Pancreas (tissue), 10 donors: Measurements from ENCODE around the gene TXNL4A. TPM values are rescaled to one million over a fixed set of nuclear protein-coding genes. Genes with fewer than 3 reads are reported as not detected.

ENCODE experiments used
- ATAC-seq, 4 donors: fragments of 200-7000 bp; cut with Tn5 transposase; one replicate each; pipeline versions ENCODE4 v1.8.0 to v1.9.1; 2020; ENCODE audit warnings: mild to moderate bottlenecking in 4 of 4, moderate library complexity in 4 of 4
- DNase-seq, 6 donors: peaks; one replicate each; pipeline ENCODE4 v3.0.0-alpha.2; 2020
- FAIRE-seq: peaks from 2 replicates; lab custom pipeline; 2012; peaks lifted over from hg19 to GRCh38; lab: Jason Lieb, UNC
- H3K27ac ChIP-seq, 4 donors: fragments of 200-600 bp; sonication (generic); 1 replicate in 3 of 4; 2 replicates in 1 of 4; pipeline versions ENCODE4 v1.5.0 to v1.8.0; 2020
- H3K27me3 ChIP-seq, 4 donors: fragments of 200-600 bp; one replicate each; pipeline ENCODE4 v1.8.0; 2021
- H3K36me3 ChIP-seq, 3 donors: fragments of 200-600 bp; sonication (generic) in 1 of 3; one replicate each; pipeline versions ENCODE4 v1.5.0 to v1.8.0; 2020 to 2021
- H3K4me1 ChIP-seq, 3 donors: fragments of 200-600 bp; one replicate each; pipeline ENCODE4 v1.8.0; 2021
- H3K4me3 ChIP-seq, 4 donors: fragments of 200-600 bp; sonication (generic) in 2 of 4; one replicate each; pipeline versions ENCODE4 v1.5.0 to v1.8.0; 2020 to 2021
- H3K9me3 ChIP-seq, 4 donors: fragments of 200-600 bp; one replicate each; pipeline ENCODE4 v1.8.0; 2021
- CTCF ChIP-seq, 4 donors: fragments of 200-600 bp; sonication (generic) in 3 of 4; IDR thresholded peaks; one replicate each; pipeline versions ENCODE4 v1.5.0 to v1.8.0; 2021; ENCODE audit warnings: antibody characterized with exemption in 4 of 4
- WGBS, 2 donors: extraction: QIAGEN DNeasy Blood & Tissue Kit; methylation state at CpG; one replicate each; pipeline ENCODE4 v1.1.7; 2013; 5-methylcytosine and 5-hydroxymethylcytosine counted together
- intact Hi-C, 3 donors: fragments of 100-400 bp; cut with DNase I; formaldehyde crosslinking; loops; one replicate each; pipeline versions ENCODE4 v1.11.1 to v1.14.2; 2022
- polyA plus RNA-seq, 2 donors: library from polyadenylated mRNA; stranded (reverse); fragments of 200-250 nt; gene quantifications; one replicate each; pipeline ENCODE4 v1.2.3, GENCODE V29; 2013
- total RNA-seq, 6 donors: library from RNA; stranded (reverse); fragmentation: NEBNext Ultra II Directional in 4 of 6; extraction: Animal tissue kit (Norgen Biotek cat#: 25700) in 4 of 6; gene quantifications; one replicate each; pipeline versions ENCODE4 v1.2.1 to v1.2.4, GENCODE V29; 2021 to 2023
- donor health status: healthy with polysubstance abuse.
- donor health status: DM: no; HTN: no; CAD: no; lungs with moderate emphysema.
- donor health status: DM: no; HTN: no; CAD: no.
- donor health status: control.
- donor health status: control.
- donor health status: Bipolar disorder and iron deficiency.
- donor health status: DM: yes; HTN: yes; CAD: no.
- donor health status: DM: no; HTN: no; CAD: no.
- donor health status: DM: no; HTN: no; CAD: no.
- donor health status: DM: yes; HTN: yes; CAD: no.

TXNL4A gene
- 10 to 100 TPM; 40.5 to 60.8 (median 46.0) TPM for total RNA-seq
- 10 to 100 TPM; 50.9 to 64.6 TPM for polyA plus RNA-seq

GRCh38 chr18:79988451-79989194 is at the start of gene TXNL4A:
Gene TXNL4A, minus strand, starts transcription at chr18:79988563. Its CDS starts 171 bp downstream, at chr18:79988392.
- FAIRE-seq (no peak), ATAC-seq (peak; percentile 95 to 99 (median 98)), DNase-seq (peak; percentile 77 to 95 (median 86))
- no peaks in the 10 kb centered on the region for H3K36me3 ChIP-seq
- H3K9me3 ChIP-seq, result no peaks in the 10 kb centered on the region
- H3K27ac ChIP-seq, result peak within 1 kb of the TSS; percentile 96 to 98 (median 97)
- no peak for TF ChIP-seq CTCF (IDR thresholded peaks at IDR 0.05)
- intact Hi-C loops, result no loop called here
- WGBS, 2 donors, result 0 to 1% methylated on average over 63 to 71 of the region's 71 CpGs
- H3K27me3 ChIP-seq, result no peaks in the 10 kb centered on the region
- H3K4me3 ChIP-seq, result peak within 1 kb of the TSS; percentile 84 to 96 (median 88)
- peaks cover 0 to 18% (median 11%) of the 10 kb centered on the region in 3 donors for H3K4me1 ChIP-seq

GRCh38 chr18:80037300-80037699 is 48.9 kb upstream of the TXNL4A start:
- no peaks in the 10 kb centered on the region for H3K9me3 ChIP-seq
- H3K27me3 ChIP-seq, result no peaks in the 10 kb centered on the region
- ATAC-seq (no peak), FAIRE-seq (no peak), DNase-seq (no peak)
- intact Hi-C loops, result no loop called here
- H3K27ac ChIP-seq, result no peak overlapping the region
- no peak for TF ChIP-seq CTCF (IDR thresholded peaks at IDR 0.05)
- WGBS, 2 donors, result 96 to 98% methylated on average over 9 to 12 of the region's 12 CpGs
- peaks cover 0 to 8% (median 4%) of the 10 kb centered on the region in 3 donors for H3K4me1 ChIP-seq
- H3K36me3 ChIP-seq, result peaks cover 0 to 8% (median 0%) of the 10 kb centered on the region in 3 donors
- no peak overlapping the region for H3K4me3 ChIP-seq

- H3K36me3 ChIP-seq, result peaks cover 0 to 8% (median 0%) of the 10 kb centered on the region in 3 donors
- FAIRE-seq (no peak), ATAC-seq (no peak), DNase-seq (no peak)
- WGBS, 2 donors, result 93 to 95% methylated on average over 7 of the region's 7 CpGs
- H3K9me3 ChIP-seq, result no peaks in the 10 kb centered on the region
- H3K27ac ChIP-seq, result no peak overlapping the region
- no peaks in the 10 kb centered on the region for H3K27me3 ChIP-seq
- H3K4me1 ChIP-seq, result peaks cover 0 to 8% (median 4%) of the 10 kb centered on the region in 3 donors
- no peak for TF ChIP-seq CTCF (IDR thresholded peaks at IDR 0.05)
- no peak overlapping the region for H3K4me3 ChIP-seq
- intact Hi-C loops, result no loop called here
Observed at GRCh38 chr18:80035997-80036396, 47.6 kb upstream of the TXNL4A start.

- H3K4me1 ChIP-seq, result peaks cover 0 to 8% (median 4%) of the 10 kb centered on the region in 3 donors
- peaks cover 0 to 8% (median 0%) of the 10 kb centered on the region in 3 donors for H3K36me3 ChIP-seq
- H3K27me3 ChIP-seq, result no peaks in the 10 kb centered on the region
- ATAC-seq (no peak), DNase-seq (no peak), FAIRE-seq (peak; percentile 49)
- H3K9me3 ChIP-seq, result no peaks in the 10 kb centered on the region
- intact Hi-C loops, result no loop called here
- peak overlapping the region; percentile 63 to 80 (median 68) for H3K27ac ChIP-seq
- no peak for TF ChIP-seq CTCF (IDR thresholded peaks at IDR 0.05)
- WGBS, 2 donors, result 6 to 8% methylated on average over 8 of the region's 8 CpGs
- peak overlapping the region; percentile 45 to 89 (median 67) for H3K4me3 ChIP-seq
Observed at GRCh38 chr18:80034852-80035406, 46.6 kb upstream of the TXNL4A start.
